B cell (primary cell): ENCODE results near the gene CACHD1.

Source experiments
- EZH2 ChIP-seq: IDR thresholded peaks from 2 replicates; pipeline ENCODE4 v1.6.1; 2012; ENCODE audit warnings: borderline replicate concordance, low read depth, mild to moderate bottlenecking, moderate library complexity, low read length; ENCODE audit not compliant: insufficient read depth, poor library complexity, severe bottlenecking
- TF ChIP-seq, protein P1 (sequence below): fragments of 200-600 bp; IDR thresholded peaks from one replicate; pipeline ENCODE4 v1.8.0; 2022; ENCODE audit warnings: antibody characterized with exemption, mild to moderate bottlenecking

DNA sequence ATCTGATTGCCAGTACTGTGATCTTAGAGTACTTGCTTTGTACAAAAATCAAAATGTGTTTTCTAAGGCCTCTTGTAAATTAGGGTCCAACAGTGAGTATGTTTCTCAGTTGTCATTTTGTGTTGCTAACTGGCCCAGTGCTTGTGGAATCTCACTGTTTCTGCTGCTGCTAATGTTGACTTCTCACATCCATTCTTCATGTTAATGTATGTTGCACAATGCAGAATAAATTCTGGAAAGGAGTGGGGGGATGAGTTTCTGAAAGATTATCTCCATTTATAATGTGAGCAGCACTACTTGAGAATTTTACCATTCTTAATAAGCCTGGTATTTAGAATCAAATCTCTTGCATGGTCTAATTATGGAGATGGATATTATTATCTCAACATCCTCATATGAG is 57.9 kb downstream of the CACHD1 start:
- TF ChIP-seq, protein P1, sequence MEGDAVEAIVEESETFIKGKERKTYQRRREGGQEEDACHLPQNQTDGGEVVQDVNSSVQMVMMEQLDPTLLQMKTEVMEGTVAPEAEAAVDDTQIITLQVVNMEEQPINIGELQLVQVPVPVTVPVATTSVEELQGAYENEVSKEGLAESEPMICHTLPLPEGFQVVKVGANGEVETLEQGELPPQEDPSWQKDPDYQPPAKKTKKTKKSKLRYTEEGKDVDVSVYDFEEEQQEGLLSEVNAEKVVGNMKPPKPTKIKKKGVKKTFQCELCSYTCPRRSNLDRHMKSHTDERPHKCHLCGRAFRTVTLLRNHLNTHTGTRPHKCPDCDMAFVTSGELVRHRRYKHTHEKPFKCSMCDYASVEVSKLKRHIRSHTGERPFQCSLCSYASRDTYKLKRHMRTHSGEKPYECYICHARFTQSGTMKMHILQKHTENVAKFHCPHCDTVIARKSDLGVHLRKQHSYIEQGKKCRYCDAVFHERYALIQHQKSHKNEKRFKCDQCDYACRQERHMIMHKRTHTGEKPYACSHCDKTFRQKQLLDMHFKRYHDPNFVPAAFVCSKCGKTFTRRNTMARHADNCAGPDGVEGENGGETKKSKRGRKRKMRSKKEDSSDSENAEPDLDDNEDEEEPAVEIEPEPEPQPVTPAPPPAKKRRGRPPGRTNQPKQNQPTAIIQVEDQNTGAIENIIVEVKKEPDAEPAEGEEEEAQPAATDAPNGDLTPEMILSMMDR = no peak
- TF ChIP-seq EZH2 = no peak
